OCI-LY3 (cell line): Measurements from ENCODE around the gene TRIM63.

Source experiments
- H2AFZ ChIP-seq: fragments of 200-600, 300-600 bp; shearing (Covaris generic); 2 replicates; pipeline ENCODE4 v1.6.0; 2014; ENCODE audit warnings: antibody characterized with exemption, low read depth, low read length
- H3K27ac ChIP-seq: fragments of 200-600, 300-600 bp; sonication (generic); 2 replicates; pipeline ENCODE4 v1.5.1; 2014; ENCODE audit warnings: mild to moderate bottlenecking, low read length, moderate library complexity, mixed read lengths
- H3K27me3 ChIP-seq: fragments of 200-600, 300-600 bp; sonication (generic); 2 replicates; pipeline ENCODE4 v1.6.1; 2014; ENCODE audit warnings: low read depth, low read length, mixed read lengths
- H3K36me3 ChIP-seq: fragments of 200-600, 300-600 bp; sonication (generic); replicated peaks from 2 replicates; pipeline ENCODE3; 2014; ENCODE audit warnings: low read depth, low read length, mixed read lengths
- H3K4me1 ChIP-seq: fragments of 300-600, 200-600 bp; sonication (generic); 2 replicates; pipeline ENCODE4 v1.6.1; 2014; ENCODE audit warnings: low read length, mixed read lengths
- H3K4me2 ChIP-seq: fragments of 200-600, 300-600 bp; sonication (generic); 2 replicates; pipeline ENCODE4 v1.6.1; 2014; ENCODE audit warnings: low read length, mixed read lengths
- H3K4me3 ChIP-seq: fragments of 300-600, 200-600 bp; sonication (generic); 2 replicates; pipeline ENCODE4 v1.5.1; 2014; ENCODE audit warnings: antibody characterized with exemption, mild to moderate bottlenecking, low read length, moderate library complexity
- H3K79me2 ChIP-seq: fragments of 300-600, 200-600 bp; shearing (Covaris generic); 2 replicates; pipeline ENCODE4 v1.6.1; 2014; ENCODE audit warnings: mild to moderate bottlenecking, low read length, mixed read lengths
- H3K9ac ChIP-seq: fragments of 300-600, 200-600 bp; shearing (Covaris generic); 2 replicates; pipeline ENCODE4 v1.6.0; 2014; ENCODE audit warnings: mild to moderate bottlenecking, low read length, moderate library complexity
- H3K9me3 ChIP-seq: fragments of 200-600, 300-600 bp; shearing (Covaris generic); 2 replicates; pipeline ENCODE4 v1.6.1; 2014; ENCODE audit warnings: low read length, mixed read lengths; ENCODE audit not compliant: insufficient read depth
- H4K20me1 ChIP-seq: fragments of 200-600, 300-600 bp; sonication (generic); 2 replicates; pipeline ENCODE4 v1.6.1; 2016; ENCODE audit warnings: low read length, mixed read lengths; ENCODE audit not compliant: insufficient read depth
- EZH2phosphoT487 ChIP-seq: fragments of 200-600 bp; shearing (Covaris generic); IDR thresholded peaks from 2 replicates; pipeline ENCODE4 v1.6.1; 2018; ENCODE audit warnings: antibody characterized with exemption, mixed run types, low read depth
- TF ChIP-seq, protein P1 (sequence below): fragments of 200-600, 300-600 bp; sonication (generic); IDR thresholded peaks from 2 replicates; pipeline ENCODE4 v1.5.1; 2014; ENCODE audit warnings: antibody characterized with exemption, low read length, low read depth

Gene TRIM63

DNA sequence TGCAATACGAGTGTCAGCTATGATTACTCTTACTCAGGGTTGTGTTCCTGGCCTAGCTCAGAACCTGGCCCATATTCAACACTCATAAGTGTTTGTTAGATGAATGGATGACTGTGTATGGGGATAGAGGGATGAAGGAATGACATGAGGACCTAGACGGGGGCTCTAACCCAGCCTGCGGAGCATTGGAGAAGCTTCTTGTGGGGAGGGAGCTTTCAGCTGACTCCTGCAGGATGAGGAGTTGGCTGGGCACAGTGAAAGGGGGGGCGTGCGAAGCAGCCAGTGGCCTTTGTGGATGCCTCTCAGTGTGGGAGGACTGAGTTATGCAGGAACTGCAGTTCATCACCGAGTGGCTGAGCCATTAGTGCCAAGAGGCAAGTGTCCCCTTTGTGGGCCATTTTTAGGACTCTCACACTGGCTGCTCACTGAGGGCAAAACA is 47.1 kb downstream of the TRIM63 start:
- H3K9me3 ChIP-seq, result no peaks in the 10 kb centered on the region
- no peaks in the 10 kb centered on the region for H4K20me1 ChIP-seq
- no peak overlapping the region for H2AFZ ChIP-seq
- no peak for TF ChIP-seq EZH2phosphoT487
- TF ChIP-seq, protein P1, sequence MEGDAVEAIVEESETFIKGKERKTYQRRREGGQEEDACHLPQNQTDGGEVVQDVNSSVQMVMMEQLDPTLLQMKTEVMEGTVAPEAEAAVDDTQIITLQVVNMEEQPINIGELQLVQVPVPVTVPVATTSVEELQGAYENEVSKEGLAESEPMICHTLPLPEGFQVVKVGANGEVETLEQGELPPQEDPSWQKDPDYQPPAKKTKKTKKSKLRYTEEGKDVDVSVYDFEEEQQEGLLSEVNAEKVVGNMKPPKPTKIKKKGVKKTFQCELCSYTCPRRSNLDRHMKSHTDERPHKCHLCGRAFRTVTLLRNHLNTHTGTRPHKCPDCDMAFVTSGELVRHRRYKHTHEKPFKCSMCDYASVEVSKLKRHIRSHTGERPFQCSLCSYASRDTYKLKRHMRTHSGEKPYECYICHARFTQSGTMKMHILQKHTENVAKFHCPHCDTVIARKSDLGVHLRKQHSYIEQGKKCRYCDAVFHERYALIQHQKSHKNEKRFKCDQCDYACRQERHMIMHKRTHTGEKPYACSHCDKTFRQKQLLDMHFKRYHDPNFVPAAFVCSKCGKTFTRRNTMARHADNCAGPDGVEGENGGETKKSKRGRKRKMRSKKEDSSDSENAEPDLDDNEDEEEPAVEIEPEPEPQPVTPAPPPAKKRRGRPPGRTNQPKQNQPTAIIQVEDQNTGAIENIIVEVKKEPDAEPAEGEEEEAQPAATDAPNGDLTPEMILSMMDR, result no peak
- H3K9ac ChIP-seq, result no peak overlapping the region
- H3K4me1 ChIP-seq, result no peaks in the 10 kb centered on the region
- H3K27ac ChIP-seq, result no peak overlapping the region
- H3K4me2 ChIP-seq, result no peak overlapping the region
- no peaks in the 10 kb centered on the region for H3K79me2 ChIP-seq
- H3K36me3 ChIP-seq, result no peaks in the 10 kb centered on the region
- no peaks in the 10 kb centered on the region; the same call in 1 of the 2 replicates for H3K27me3 ChIP-seq
- H3K4me3 ChIP-seq, result no peak overlapping the region

- Histone ChIP-seq H3K79me2 (no peaks in the 10 kb centered on the region), H3K27me3 (no peaks in the 10 kb centered on the region; the same call in 1 of the 2 replicates), H3K4me2 (no peak overlapping the region), H3K4me3 (no peak overlapping the region), H3K36me3 (no peaks in the 10 kb centered on the region), H3K27ac (no peak overlapping the region), H2AFZ (no peak overlapping the region), H3K9me3 (no peaks in the 10 kb centered on the region), H3K9ac (no peak overlapping the region), H4K20me1 (no peaks in the 10 kb centered on the region), H3K4me1 (no peaks in the 10 kb centered on the region)
- TF ChIP-seq EZH2phosphoT487, result no peak
- TF ChIP-seq, protein P1, result no peak
Observed at GRCh38 chr1:26019641-26020315, 47.7 kb downstream of the TRIM63 start.

GRCh38 chr1:26017606-26018005 is 49.8 kb downstream of the TRIM63 start:
- TF ChIP-seq, protein P1, result no peak
- TF ChIP-seq EZH2phosphoT487, result no peak
- H3K27ac ChIP-seq, result no peak overlapping the region

DNA sequence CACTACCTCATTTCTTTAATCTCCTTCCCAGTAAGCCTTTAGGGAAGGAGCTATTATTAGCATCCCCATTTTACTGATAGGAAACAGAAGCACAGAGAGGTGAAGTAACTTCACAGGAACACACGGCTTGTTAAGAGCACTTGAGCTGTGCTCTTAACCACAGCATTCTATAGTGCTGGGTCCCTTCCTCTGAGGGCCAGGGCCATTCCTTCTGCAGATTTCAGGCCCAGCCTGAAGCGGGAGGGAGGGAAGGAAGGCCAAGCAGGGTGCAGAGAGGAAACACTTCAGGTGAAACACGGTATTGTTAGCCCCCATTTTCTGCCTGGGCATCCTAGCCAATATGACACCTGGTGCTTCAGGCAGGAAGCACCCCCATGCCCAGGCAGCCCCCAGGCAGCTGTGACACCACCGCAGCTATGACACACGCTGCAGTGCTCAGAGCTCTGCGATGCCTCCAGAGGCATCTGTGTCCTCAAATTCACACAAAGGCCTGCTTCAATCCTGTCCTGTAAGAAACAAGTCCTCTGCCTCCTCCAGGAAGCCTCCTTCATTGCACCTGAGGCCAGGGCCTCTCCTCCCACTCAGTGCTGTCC is 50.4 kb downstream of the TRIM63 start:
- Histone ChIP-seq H3K36me3 (no peaks in the 10 kb centered on the region), H3K27me3 (no peaks in the 10 kb centered on the region), H4K20me1 (no peaks in the 10 kb centered on the region), H2AFZ (no peak overlapping the region), H3K4me1 (no peaks in the 10 kb centered on the region), H3K4me3 (no peak overlapping the region), H3K79me2 (no peaks in the 10 kb centered on the region), H3K27ac (no peak overlapping the region), H3K4me2 (no peak overlapping the region), H3K9me3 (no peaks in the 10 kb centered on the region), H3K9ac (no peak overlapping the region)
- TF ChIP-seq, protein P1, result no peak
- TF ChIP-seq EZH2phosphoT487, result no peak

More at GRCh38 chr1:26017606-26018005, 49.8 kb downstream of the TRIM63 start:
- H3K4me3 ChIP-seq, result no peak overlapping the region
- H3K4me2 ChIP-seq, result no peak overlapping the region
- H3K9ac ChIP-seq, result no peak overlapping the region
- no peak overlapping the region for H2AFZ ChIP-seq
- no peaks in the 10 kb centered on the region for H3K27me3 ChIP-seq
- no peaks in the 10 kb centered on the region for H3K79me2 ChIP-seq
- no peaks in the 10 kb centered on the region for H3K36me3 ChIP-seq
- H4K20me1 ChIP-seq, result no peaks in the 10 kb centered on the region
- H3K4me1 ChIP-seq, result no peaks in the 10 kb centered on the region
- H3K9me3 ChIP-seq, result no peaks in the 10 kb centered on the region
